K562 (cell line): ENCODE data around the gene FRA10AC1. TPM values are rescaled to one million over a fixed set of nuclear protein-coding genes. Genes with fewer than 3 reads are reported as not detected.
A peak's percentile ranks its signal among the peaks of the same experiment; 100 is the strongest.

Experiments used
- CAMTA2 ChIP-seq: fragments of 250-450 bp; sonication (Bioruptor Pico); conservative IDR thresholded peaks from 2 replicates; pipeline ENCODE4 v1.5.1; 2022
- DACH1 ChIP-seq: fragments of 450-650 bp; IDR thresholded peaks from 2 replicates; pipeline ENCODE4 v1.6.1; 2018; ENCODE audit not compliant: partially characterized antibody
- EGR1 ChIP-seq: fragments of 450-650 bp; conservative IDR thresholded peaks from 2 replicates; pipeline ENCODE4 v1.6.1; 2017; ENCODE audit warnings: mild to moderate bottlenecking
- GATAD2B ChIP-seq: fragments of 450-650 bp; IDR thresholded peaks from 2 replicates; pipeline ENCODE4 v1.6.1; 2017; ENCODE audit warnings: mild to moderate bottlenecking, borderline replicate concordance
- HLTF ChIP-seq: fragments of 450-650 bp; IDR thresholded peaks from 2 replicates; pipeline ENCODE4 v1.6.1; 2016
- KLF13 ChIP-seq: fragments of 450-650 bp; IDR thresholded peaks from 2 replicates; pipeline ENCODE4 v1.6.1; 2016; ENCODE audit warnings: missing genetic modification characterization, low read depth, mild to moderate bottlenecking, missing compliant biosample characterization, moderate library complexity, borderline replicate concordance
- MYC ChIP-seq, 2 experiments: fragments of 250-450 bp in 1 of 2; sonication (Bioruptor Pico) in 1 of 2; IDR thresholded peaks; 2 replicates each; pipeline versions ENCODE4 v1.5.1 to v1.6.1; 2012 to 2021; ENCODE audit warnings: low read depth in 2 of 2, borderline replicate concordance in 1 of 2, improper control_type of control experiment in 1 of 2, low read length in 1 of 2, mild to moderate bottlenecking in 1 of 2, moderate library complexity in 1 of 2
- RBBP5 ChIP-seq: fragments of 200-600 bp; sonication (generic); IDR thresholded peaks from 2 replicates; pipeline ENCODE4 v1.6.1; 2012; ENCODE audit warnings: borderline replicate concordance, mild to moderate bottlenecking, low read length, control low read depth, inconsistent platforms; ENCODE audit not compliant: insufficient read depth, poor library complexity, severe bottlenecking
- SAFB2 ChIP-seq: fragments of 200-400 bp; formaldehyde crosslinking; IDR thresholded peaks from 2 replicates; pipeline ENCODE4 v1.6.1; 2018; ENCODE audit warnings: borderline replicate concordance, low read length, low read depth, moderate library complexity; ENCODE audit not compliant: severe bottlenecking
- SP1 ChIP-seq: sonication (generic); formaldehyde crosslinking; IDR thresholded peaks from 2 replicates; pipeline ENCODE4 v1.8.1; 2022; ENCODE audit warnings: mild to moderate bottlenecking, missing genetic modification reagents
- TAF9B ChIP-seq: fragments of 450-650 bp; IDR thresholded peaks from 2 replicates; pipeline ENCODE4 v1.6.1; 2018; ENCODE audit warnings: mild to moderate bottlenecking; ENCODE audit not compliant: partially characterized antibody
- ZNF232 ChIP-seq: sonication (generic); formaldehyde crosslinking; IDR thresholded peaks from 2 replicates; pipeline ENCODE4 v1.8.0; 2022; ENCODE audit warnings: mild to moderate bottlenecking, missing genetic modification reagents
- ZNF24 ChIP-seq: fragments of 450-650 bp; IDR thresholded peaks from 2 replicates; pipeline ENCODE4 v1.6.1; 2016
- polyA plus RNA-seq, 8 experiments: library from polyadenylated mRNA; depleted of rRNA in 4 of 8; stranded (reverse) in 5 of 8; unstranded in 3 of 8; fragments of >200 nt; fragmentation: Nextera tagmentation in 2 of 8; fragmentation: Illumina TruSeq in 1 of 8; extraction: Ambion mirVana in 2 of 8; extraction: Trizol in 1 of 8; gene quantifications; 2 replicates each; pipeline versions ENCODE4 v1.2.1 to v1.2.3, GENCODE V29; 2011 to 2014; ENCODE audit warnings: inconsistent platforms in 1 of 8, missing spikeins in 1 of 8
- total RNA-seq, 7 experiments: library from RNA; depleted of rRNA in 6 of 7; stranded (reverse); fragments of >200 nt in 6 of 7; fragmentation: Illumina TruSeq in 2 of 7; extraction: Trizol in 2 of 7; gene quantifications; 2 replicates each; pipeline versions ENCODE4 v1.2.1 to v1.2.3, GENCODE V29; 2011 to 2021; ENCODE audit warnings: low replicate concordance in 1 of 7
- TF ChIP-seq, protein P1 (sequence below): fragments of 450-650 bp; IDR thresholded peaks from 2 replicates; pipeline ENCODE4 v1.7.0; 2016; ENCODE audit warnings: borderline replicate concordance
- TF ChIP-seq, protein P2 (sequence below): fragments of 250-450 bp; sonication (Bioruptor Pico); IDR thresholded peaks from 2 replicates; pipeline ENCODE4 v1.5.0; 2022; ENCODE audit warnings: mild to moderate bottlenecking

The FRA10AC1 gene
- total and polyA plus RNA-seq, 9 of the 15 experiments (the other 6 are each of a cell fraction or from before 2014, with no cell fraction given), result 4.4 to 11.8 (median 8.0) TPM

DNA sequence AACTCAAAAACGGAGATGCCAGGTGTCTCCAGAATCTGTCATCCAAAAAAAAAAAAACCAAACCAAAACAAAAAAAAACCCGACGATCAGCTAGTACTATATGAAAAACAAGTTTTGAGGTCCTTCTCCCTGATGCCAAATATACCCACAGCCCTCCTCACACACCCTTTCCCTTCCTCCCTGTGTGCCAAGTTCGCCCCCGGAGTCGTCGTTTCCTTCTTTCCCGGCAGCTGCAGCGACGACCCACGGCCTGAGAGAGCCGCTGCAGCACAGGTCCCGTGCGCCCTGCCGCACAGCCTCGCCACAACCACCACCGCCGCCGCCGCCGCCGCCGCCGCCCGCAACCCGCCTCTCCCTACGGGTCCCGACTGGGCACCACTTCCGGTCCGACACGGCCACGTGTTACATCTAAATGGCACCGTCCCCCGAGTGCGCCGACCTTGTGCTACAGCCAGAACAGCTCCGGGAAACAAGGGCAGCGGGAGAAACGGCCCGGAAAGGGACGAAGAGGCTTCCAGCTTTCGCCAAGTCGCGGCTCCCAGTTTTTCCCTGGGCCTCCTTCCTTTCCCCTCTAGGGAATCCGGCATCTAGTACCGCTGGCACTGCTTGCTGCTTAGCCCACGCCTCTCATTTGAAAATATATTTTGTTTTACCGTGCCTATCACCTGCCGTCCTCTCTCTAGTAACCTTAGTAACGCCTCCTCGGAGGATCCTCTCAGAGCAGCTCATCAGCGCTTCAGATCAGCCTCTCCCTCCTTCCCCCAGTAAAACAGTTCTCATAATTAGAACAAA lies at the start of gene FRA10AC1 (continued):
- peak; percentile 66; the same call in 1 of the 2 replicates for TF ChIP-seq MYC (IDR thresholded peaks at IDR 0.05; ENCODE audit: low read depth, low read length)
- no peak; the same call in 1 of the 2 replicates for TF ChIP-seq MYC (CRISPR knock-in tag; IDR thresholded peaks at IDR 0.05; ENCODE audit: borderline replicate concordance, low read depth)
- no peak for TF ChIP-seq DACH1
- TF ChIP-seq ZNF24, result no peak
- no peak for TF ChIP-seq SAFB2
- peak; percentile 60 for TF ChIP-seq EGR1
- TF ChIP-seq, protein P1, sequence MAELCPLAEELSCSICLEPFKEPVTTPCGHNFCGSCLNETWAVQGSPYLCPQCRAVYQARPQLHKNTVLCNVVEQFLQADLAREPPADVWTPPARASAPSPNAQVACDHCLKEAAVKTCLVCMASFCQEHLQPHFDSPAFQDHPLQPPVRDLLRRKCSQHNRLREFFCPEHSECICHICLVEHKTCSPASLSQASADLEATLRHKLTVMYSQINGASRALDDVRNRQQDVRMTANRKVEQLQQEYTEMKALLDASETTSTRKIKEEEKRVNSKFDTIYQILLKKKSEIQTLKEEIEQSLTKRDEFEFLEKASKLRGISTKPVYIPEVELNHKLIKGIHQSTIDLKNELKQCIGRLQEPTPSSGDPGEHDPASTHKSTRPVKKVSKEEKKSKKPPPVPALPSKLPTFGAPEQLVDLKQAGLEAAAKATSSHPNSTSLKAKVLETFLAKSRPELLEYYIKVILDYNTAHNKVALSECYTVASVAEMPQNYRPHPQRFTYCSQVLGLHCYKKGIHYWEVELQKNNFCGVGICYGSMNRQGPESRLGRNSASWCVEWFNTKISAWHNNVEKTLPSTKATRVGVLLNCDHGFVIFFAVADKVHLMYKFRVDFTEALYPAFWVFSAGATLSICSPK, result peak; percentile 55; the same call in 1 of the 2 replicates
- peak; percentile 72 for TF ChIP-seq SP1 (CRISPR knock-in tag)
- TF ChIP-seq HLTF, result peak; percentile 43; the same call in 1 of the 2 replicates
- TF ChIP-seq KLF13 (tag), result 0 out of 2 replicates have a peak, but pooled peaks have one; percentile 16
- TF ChIP-seq, protein P2, sequence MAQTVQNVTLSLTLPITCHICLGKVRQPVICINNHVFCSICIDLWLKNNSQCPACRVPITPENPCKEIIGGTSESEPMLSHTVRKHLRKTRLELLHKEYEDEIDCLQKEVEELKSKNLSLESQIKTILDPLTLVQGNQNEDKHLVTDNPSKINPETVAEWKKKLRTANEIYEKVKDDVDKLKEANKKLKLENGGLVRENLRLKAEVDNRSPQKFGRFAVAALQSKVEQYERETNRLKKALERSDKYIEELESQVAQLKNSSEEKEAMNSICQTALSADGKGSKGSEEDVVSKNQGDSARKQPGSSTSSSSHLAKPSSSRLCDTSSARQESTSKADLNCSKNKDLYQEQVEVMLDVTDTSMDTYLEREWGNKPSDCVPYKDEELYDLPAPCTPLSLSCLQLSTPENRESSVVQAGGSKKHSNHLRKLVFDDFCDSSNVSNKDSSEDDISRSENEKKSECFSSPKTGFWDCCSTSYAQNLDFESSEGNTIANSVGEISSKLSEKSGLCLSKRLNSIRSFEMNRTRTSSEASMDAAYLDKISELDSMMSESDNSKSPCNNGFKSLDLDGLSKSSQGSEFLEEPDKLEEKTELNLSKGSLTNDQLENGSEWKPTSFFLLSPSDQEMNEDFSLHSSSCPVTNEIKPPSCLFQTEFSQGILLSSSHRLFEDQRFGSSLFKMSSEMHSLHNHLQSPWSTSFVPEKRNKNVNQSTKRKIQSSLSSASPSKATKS, result no peak
- TF ChIP-seq ZNF232 (CRISPR knock-in tag), result no peak
- peak; percentile 81 for TF ChIP-seq TAF9B
- TF ChIP-seq GATAD2B, result 0 out of 2 replicates have a peak, but pooled peaks have one; percentile 21
- TF ChIP-seq RBBP5, result peak; percentile 73
- TF ChIP-seq CAMTA2 (CRISPR knock-in tag), result no peak
